Measurements from ENCODE around the gene FAM43B.
"Not testable (repeated sequence)": the region's sequence is repeated elsewhere in the genome, so short reads cannot be mapped to it uniquely, and the experiment has no call there.

Gene FAM43B, protein sequence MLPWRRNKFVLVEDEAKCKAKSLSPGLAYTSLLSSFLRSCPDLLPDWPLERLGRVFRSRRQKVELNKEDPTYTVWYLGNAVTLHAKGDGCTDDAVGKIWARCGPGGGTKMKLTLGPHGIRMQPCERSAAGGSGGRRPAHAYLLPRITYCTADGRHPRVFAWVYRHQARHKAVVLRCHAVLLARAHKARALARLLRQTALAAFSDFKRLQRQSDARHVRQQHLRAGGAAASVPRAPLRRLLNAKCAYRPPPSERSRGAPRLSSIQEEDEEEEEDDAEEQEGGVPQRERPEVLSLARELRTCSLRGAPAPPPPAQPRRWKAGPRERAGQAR

GRCh38 chr1:20551945-20552727, at the start of gene FAM43B:
TSS of gene FAM43B (plus strand) at chr1:20552573. CDS start at chr1:20552974, 401 bp downstream.
- no peak for DNase-seq (ENCODE audit: low read depth)

- no peak for DNase-seq (ENCODE audit: low read depth)
These were observed 46.9 kb upstream of the FAM43B start for GRCh38 chr1:20505488-20505887.

GRCh38 chr1:20507248-20507563, 45.2 kb upstream of the FAM43B start:
- DNase-seq (ENCODE audit: low read depth), result no peak

- DNase-seq (ENCODE audit: low read depth), result peak; percentile 63
These were observed 44.6 kb upstream of the FAM43B start, which contains the start of gene MUL1 for GRCh38 chr1:20507564-20508410. TSS of gene MUL1 (minus strand) at chr1:20508151. CDS start at chr1:20508024, 127 bp downstream.

DNA sequence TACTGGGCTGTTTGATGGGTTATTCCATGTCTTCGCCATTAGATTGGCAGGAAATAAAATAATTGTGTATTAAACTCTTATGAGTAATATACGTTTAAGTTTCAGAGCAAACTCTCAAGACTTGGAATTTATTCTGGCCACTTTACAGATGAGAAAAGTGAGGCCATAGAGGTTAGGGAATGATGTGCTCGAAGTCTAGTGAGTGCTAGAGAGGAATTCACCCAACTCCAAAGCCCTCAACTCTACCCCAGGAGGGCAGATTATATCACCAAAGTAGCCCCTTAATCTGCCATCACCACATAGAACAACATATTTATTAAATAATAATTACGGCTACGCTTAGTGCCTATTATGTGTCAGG, 44.0 kb upstream of the FAM43B start:
- no peak for DNase-seq (ENCODE audit: low read depth)

DNA sequence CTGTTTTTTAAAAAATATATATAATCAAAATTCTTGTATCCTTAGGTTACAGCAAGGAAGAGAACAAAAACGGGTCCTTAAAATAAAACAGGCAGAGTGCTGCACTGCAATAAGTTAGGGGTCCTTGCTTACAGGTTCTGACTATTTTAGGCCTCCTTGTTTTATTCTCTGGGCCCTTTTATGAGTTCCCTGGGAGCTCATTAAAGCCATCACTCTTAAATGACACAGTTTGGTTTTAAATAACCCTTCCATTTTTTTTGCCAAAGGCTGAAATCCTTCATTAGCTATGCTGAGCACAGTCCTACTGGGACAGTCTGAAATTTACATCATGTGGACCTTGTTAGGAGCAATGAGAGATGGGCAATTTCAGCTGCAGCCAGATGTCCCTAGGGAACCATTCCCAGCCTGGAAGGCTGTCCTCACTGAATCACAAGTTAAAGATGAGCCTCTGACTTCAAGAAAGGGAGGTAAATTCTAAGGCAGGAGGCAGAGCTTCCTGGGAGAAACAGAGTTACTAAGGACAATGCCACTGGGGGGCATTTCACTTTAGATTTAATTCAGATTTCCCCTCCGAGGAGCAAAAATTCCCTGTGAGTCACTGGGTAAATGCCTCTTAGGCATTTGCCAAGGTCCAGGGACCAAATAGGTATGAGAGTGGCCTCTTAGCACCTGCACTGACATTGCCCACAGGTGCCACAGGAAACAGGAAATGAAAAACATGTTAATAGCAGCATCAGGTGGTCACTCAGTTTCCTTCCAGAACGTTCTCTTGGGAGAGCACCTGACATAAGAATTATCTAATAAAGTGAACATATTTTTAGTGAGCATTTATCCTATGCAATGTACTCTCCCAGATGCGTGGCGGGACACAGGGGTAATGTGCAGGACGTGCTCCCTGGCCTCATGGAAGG, 40.6 kb upstream of the FAM43B start:
- peak; percentile 59 for DNase-seq (ENCODE audit: low read depth)

DNA sequence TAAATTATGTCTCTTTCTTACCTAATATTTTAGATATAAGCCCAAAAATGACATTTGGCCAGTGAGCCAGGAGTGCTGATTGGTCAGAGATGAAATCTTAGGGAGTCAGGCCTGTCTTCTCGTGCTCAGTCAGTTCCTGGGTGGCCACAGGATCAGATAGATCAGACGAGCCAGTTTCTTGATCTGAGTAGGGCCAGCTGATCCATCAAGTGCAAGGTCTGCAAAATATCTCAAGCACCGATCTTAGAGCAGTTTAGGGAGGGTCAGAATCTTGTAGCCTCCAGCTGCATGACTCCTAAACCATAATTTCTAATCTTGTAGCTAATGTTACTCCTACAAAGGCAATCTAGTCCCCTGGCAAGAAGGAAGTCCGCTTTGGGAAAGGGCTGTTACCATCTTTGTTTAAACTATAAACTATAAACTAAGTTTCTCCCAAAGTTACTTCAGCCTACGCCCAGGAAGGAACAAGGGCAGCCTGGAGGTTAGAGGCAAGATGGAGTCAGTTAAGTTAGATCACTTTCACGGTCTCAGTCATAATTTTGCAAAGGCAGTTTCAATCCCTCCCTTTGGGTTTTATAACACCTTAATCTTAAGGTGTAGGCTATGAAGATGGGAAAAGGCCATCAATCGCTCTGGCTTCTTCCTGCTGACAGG, 32.6 kb upstream of the FAM43B start:
- DNase-seq (ENCODE audit: low read depth), result not testable (repeated sequence)

DNA sequence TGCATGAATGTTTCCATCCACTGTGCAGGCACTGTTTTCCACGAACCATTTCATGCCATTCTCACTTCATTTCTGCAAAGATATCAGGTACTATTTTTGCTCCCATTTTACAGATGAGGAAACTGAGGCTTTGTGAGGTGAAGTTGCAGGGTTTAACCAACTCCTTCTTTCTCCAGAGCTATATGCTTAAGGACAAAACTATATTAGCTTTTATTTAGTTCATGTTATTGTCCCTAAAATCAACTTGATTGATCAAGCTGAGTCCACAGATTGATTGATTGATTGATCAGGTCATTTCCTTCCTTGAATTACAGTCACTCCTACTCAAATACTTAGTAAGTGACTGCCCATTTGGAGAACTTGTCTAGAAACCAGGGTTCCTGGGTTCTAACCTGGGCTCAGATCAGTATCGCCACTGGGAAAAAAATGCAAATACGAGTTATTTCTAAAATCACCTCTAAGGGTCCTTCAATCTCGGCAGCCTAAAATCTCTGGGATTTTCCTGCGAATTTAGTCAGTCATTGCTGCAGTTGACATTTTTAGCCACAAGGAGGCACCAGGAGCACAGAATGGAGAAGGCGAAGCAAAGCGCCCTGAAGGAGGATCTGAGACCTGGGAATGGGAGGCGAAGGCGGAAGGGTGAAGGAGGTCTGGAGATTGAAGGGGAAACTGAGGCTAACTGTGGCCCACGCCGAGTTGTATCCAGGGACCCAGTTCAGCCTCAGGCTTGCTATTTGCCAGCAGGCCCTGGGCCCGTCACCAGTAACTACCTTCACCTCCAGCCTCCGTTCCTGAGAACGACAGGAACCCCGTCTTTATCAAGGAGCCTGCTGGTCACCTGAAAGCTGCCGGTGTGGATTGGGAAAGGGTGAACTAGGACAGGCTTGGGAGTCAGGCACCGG, 30.2 kb upstream of the FAM43B start:
- DNase-seq (ENCODE audit: low read depth), result peak; percentile 22

DNA sequence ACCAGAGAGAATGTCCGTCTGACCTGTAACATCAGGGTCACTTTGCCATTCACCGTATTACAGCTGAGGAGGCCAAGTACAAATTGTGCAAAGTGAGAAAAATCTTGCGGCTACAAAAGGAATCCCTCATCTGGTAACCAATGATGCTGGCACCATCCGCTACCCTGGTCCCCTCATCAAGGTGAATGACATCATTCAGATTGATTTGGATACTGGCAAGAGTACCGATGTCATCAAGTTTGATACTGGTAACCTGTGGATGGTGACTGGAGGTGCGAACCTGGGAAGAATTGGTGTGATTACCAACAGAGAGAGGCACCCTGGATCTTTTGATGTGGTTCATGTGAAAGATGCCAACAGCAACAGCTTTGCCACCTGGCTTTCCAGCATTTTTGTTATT, 26.1 kb upstream of the FAM43B start:
- no peak for DNase-seq (ENCODE audit: low read depth)

DNA sequence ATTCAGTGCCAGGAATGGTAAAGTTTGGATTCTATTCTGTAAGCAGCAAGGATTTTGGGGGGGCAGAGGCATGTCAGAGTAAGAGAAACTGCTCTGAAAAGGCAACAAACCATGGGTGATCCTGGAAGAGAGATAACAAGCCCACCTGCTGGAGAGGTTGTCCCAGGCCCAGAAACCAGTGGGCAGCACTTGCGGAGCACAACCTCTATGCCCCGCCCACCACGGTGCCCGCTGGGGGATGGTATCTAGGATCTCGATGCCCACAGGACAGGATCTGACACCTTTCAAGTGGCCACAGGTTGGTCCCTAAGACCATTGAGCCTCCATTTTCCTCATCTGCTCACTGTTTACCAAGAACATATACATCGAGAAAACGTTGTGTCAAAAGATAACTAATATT, 24.2 kb upstream of the FAM43B start:
- no peak for DNase-seq (ENCODE audit: low read depth)

DNA sequence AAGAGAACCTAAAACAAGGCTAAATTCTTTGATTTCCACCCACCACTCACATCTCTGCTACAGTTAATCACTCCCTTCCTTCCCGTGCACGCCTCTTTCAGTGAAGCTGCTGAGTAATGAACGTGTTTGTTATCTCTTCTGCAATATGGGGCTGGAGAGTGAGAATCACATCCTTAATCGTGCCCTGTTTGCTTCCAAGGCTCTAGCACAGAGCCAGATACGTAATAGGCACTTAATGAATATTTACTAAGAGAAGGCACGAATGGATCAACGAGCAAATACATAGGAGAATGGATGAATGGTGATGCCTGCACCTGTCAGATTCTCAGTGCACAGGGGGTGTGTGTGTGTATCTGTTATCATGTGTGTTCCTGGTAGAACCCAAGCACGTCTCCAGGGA, 22.1 kb upstream of the FAM43B start:
- no peak for DNase-seq (ENCODE audit: low read depth)

DNA sequence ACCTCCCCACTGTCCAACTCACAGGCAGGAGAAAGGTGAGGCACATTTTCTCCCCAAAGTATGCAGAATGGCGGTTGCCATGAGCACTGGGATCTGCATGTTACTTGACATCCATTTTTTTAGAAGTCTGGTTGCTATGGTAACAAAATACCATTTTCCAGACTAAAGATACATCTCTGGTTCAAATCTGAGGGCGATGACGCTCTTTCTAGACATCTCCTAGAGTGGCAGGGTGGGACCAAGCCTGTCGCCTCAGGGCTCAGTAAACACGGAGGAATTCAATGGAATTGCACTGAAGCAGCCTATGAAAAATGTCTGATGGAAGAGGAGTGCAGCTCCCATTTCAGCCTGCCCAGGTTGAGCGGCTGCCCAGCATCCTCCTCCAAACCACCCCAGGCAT, 21.5 kb upstream of the FAM43B start:
- no peak for DNase-seq (ENCODE audit: low read depth)

DNA sequence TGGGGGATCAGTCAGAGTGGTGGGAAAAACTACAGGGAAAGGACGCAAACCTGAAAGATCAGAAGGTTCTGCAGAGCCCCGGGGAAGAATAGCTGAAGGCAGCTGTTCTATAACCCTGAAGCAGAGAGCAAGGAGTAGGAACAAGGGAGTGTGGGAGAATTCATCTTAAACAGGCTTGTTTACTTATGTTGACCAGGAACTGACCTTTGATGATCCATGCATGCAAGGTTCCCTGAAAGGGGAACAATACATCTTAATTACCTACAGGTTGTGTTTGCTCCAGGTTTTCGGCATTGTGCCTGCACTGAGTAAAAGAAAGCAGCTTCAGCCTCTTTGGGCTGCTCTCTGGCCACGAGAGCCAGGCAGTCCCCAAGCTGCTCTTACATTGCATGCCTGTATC, 18.7 kb upstream of the FAM43B start:
- no peak for DNase-seq (ENCODE audit: low read depth)

GRCh38 chr1:20534659-20535417, 17.5 kb upstream of the FAM43B start:
- no peak for DNase-seq (ENCODE audit: low read depth)

DNA sequence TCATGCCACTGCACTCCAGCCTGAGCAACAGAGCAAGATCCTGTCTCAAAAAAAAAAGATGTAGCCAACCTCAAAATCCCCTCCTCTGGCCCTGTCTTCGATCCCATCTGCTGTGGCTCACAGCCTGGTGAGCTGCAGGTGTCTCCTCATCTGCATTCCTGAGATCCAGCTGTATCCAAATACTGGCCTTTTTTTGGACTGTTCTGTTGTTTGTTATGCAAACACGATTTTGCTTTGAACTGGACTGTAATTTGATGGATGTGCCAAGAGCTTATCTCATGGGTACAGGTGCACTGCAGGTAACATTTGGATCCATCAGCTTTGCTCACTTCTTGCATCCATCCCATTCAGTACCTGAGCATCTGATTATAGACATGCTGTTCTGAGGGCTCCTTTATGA, 14.1 kb upstream of the FAM43B start:
- DNase-seq (ENCODE audit: low read depth), result no peak

- DNase-seq (ENCODE audit: low read depth), result no peak
These were observed 13.4 kb upstream of the FAM43B start for GRCh38 chr1:20538760-20539551.

DNA sequence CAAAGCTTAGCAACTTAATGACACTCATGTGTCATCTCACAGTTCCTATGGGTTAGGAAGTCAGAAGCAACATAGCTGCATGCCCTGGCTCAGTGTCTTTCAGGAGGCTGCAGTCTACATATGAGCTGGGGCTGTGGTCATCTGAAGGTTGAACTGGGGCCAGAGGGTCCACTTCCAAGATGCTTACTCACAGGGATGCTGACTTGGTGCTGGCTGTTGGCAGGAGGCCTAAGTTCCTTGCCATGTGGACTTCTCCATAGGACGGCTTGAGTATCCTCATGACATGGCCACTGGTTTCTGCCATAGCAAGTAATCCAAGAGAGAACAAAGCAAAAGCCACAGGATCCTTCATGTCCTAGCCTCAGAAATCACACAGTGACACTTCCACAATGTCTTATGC, 12.1 kb upstream of the FAM43B start:
- DNase-seq (ENCODE audit: low read depth), result no peak

GRCh38 chr1:20546637-20547036, 5.7 kb upstream of the FAM43B start:
- no peak for DNase-seq (ENCODE audit: low read depth)
